Measurements from ENCODE around the gene NPEPL1. TPM values are rescaled to one million over a fixed set of nuclear protein-coding genes. Genes with fewer than 3 reads are reported as not detected.
"Not testable (repeated sequence)": the region's sequence is repeated elsewhere in the genome, so short reads cannot be mapped to it uniquely, and the experiment has no call there.

NPEPL1 gene
- polyA plus RNA-seq, 5 donors, result 26.0 to 41.7 (median 36.8) TPM

DNA sequence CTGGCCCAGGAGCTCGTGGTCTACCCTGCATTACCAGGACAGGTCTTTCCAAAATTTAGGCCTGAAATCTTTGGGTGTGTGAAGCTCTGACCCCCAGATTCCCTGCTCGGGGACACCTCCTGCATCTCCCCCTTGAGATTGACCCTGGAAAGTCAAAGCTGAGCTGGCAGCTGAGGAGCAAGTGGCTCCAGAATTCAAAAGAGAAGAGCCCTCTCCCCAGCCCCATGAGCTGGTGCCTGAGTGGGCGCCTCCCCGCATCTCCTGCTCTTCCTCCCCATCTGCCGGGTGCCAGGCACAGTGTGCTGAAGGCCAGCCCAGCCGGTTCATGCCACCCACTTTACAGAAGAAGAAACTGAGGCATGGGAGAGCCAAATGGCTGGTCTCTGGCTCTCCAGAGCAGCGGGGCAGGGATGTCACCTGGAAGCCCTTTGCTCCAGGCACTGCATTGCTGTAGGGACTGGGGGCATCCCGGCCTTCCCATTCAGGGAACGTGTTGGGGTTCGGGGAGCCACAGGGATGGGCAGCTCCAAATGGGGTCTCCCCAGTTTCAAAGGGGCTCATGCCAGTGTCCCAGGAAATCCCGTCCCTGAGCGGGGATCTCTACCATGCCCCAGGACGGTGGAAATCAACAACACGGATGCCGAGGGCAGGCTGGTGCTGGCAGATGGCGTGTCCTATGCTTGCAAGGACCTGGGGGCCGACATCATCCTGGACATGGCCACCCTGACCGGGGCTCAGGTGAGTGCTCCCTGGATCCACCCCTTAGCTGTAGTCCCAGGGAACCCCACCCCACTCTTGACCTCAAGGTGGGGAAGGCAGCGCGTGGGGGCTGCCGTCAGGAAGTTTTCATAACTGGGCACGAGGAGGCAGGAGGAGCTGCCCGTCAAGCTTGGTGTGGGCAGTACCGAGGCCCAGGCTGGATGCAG, 20.5 kb downstream of the NPEPL1 start:
- DNase-seq, result no peak

- no peak for DNase-seq
Observed at GRCh38 chr20:58713801-58714339, 21.3 kb downstream of the NPEPL1 start.

DNA sequence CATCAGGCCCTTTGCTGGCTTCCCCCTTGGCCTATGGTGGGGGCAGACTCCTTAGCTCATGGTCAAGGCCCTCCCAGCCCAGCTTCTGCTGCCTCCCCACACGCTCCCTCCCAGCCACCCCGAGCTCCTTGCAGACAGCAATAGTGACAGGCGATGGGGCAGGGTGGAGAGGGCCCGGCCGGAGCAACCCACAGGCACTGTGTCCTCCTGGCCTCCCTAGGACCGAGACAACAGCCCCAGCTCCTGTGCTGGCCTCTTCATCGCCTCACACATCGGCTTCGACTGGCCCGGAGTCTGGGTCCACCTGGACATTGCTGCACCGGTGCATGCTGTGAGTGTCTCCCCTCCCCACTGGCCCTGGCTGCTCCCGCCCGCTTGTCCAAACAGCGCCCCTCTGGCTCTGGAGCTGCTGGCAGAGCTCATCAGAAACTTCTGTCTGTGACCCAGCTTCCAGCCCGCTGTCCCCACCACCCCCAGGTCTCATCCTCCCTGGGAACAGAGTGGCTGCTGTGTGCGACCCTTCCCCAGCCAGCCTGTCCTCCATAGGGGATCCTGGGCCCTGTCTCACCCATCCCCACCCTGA, 21.8 kb downstream of the NPEPL1 start:
- DNase-seq, result no peak

DNA sequence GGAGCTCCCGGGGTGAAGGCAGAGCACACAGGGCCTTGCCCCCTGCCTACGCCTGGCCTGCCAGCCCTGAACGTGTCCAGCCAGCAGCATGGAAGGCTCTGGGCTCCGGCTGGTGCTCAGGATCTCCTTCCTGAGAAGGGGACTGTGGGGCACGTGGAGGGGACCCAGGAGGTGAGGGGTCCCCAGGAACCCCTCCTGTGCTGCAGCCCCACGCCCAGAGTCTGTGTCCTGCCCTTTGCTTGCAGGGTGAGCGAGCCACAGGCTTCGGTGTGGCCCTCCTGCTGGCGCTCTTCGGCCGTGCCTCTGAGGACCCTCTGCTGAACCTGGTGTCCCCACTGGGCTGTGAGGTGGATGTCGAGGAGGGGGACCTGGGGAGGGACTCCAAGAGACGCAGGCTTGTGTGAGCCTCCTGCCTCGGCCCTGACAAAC, 22.3 kb downstream of the NPEPL1 start:
- DNase-seq, result no peak

DNA sequence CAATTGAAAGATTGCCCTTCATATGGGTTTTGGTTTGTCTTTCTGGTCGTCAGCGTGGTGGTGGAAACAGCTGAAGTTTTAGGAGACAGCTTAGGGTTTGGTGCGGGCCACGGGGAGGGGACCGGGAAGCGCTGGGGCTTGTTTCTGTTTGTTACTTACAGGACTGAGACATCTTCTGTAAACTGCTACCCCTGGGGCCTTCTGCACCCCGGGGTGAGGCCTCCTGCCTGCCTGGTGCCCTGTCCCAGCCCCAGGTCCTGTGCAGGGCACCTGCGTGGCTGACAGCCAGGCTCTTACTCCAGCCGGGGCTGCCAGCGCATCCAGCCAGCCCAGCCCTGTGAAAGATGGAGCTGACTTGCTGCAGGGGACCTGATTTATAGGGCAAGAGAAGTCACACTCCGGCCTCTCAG, 22.8 kb downstream of the NPEPL1 start:
- DNase-seq, result no peak

GRCh38 chr20:58715801-58716475, 23.3 kb downstream of the NPEPL1 start:
- DNase-seq, result no peak

DNA sequence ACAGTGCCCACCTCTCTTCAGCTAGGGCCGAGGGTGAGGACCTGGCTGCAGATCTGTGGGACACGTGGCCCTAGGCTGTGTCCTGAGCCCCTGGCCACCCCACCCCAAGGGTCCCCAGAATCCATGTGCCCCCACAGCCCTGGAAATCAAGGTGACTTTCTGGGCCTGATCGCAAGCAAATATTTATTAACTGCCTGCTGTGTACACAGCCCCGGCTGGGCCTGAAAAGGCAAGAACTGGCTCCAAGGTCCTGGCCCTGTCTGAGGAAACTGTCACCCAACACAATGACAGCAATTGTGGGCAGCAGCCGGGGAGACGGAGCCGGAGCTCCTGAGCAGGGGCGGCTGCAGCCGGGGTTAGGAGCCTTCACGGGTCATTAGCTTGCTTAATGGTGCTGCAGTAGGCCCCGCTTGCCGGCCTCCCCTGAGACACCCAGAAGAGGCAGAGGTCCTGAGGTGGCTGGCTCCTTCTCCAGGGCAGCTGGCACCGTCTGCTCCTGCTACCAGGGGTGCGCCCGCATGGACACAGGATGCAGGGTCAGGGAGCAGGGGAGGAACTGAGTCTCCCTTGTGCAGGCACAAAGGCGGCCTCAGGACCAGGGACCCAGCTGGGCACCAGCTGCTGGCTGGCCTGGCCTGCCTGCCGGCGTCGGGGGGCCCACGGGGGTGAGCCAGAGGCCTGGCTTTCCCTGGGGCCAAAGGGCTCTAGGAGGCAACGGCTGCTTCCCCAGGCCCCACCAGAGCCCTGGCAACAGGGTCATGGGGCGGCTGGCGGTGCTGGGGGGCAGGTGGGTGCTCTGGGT, 24.1 kb downstream of the NPEPL1 start:
- no peak for DNase-seq

DNA sequence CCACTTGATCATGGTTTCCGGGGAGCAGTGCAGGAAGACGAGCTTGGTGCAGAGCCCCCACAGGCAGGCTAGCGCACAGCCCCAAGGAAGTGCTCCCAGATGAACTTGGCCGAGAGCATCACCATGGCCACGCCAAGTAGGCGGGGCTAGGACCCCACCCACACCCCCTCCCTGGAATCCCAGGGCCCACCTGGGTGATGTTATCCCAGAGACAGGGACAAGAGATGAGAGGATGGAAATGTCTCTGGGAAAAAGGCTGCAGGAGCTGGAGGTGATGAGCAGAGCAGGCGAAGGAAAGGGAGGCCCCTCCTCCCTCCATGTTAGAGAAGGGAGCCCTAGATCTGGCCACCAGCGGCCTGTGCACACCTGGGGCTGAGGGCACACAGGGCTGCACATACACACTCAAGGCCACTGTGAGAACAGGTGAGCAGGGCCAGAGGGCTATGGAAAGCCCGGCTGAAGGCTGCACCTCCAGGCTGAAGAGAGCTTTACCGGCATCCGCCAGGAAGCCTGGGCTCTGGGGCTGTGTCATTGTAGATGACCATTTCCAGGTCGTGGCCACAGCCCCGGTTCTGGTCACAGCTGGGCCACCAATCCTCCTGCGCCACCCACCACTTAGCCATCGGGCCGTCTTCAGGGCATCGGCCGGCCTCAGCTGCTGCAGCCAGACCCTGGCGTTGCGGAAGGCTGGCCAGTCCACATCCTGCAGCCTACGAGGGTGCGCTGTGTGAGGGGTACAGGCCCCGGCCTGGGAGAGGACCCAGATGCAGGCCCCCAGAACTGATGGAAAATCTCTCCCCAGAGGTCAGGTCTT, 24.9 kb downstream of the NPEPL1 start:
- DNase-seq, result no peak

- DNase-seq, result no peak
Observed at GRCh38 chr20:58718121-58718563, 25.5 kb downstream of the NPEPL1 start.

- DNase-seq, result no peak
Observed at GRCh38 chr20:58718729-58719128, 26.1 kb downstream of the NPEPL1 start.

DNA sequence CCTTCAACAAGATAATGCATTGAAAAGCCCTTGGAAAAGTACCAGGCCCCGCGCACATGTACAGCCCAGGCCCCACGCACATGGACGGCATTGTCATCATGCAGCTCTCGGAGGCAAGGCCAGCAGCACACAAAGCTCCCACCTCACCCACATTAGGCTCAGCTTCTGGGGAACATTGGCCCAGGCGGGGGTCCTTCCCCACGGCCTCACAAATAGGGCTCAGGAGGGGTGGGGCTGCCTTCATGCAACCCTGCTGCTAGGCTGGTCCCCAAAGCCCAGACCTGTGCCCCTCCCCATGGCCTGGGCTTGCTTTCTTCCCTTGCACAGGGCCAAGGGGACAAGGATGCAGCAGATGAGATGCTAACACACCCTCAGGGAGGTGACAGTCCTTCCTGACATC, 26.7 kb downstream of the NPEPL1 start:
- DNase-seq, result no peak

GRCh38 chr20:58719971-58720371, 27.4 kb downstream of the NPEPL1 start:
- DNase-seq, result no peak

DNA sequence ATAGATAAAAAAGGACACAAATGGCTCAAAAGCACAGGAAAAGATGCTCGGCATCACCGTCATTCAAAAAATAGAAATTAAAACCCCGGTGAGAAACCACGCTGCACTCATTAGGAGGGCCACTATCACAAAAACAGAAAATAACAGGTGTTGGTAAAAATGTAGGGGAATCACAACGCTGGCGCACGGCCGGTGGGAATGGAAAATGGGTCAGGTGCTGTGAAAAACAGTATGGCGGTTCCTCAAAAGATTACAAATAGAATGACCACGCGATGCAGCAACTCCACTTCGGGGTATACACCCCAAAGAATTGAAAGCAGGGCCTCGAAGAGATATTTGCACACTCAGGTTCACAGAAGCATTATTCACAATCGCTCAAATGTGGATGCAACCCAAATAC, 28.3 kb downstream of the NPEPL1 start:
- DNase-seq, result no peak

- no peak for DNase-seq
Observed at GRCh38 chr20:58721951-58722778, 29.6 kb downstream of the NPEPL1 start.

DNA sequence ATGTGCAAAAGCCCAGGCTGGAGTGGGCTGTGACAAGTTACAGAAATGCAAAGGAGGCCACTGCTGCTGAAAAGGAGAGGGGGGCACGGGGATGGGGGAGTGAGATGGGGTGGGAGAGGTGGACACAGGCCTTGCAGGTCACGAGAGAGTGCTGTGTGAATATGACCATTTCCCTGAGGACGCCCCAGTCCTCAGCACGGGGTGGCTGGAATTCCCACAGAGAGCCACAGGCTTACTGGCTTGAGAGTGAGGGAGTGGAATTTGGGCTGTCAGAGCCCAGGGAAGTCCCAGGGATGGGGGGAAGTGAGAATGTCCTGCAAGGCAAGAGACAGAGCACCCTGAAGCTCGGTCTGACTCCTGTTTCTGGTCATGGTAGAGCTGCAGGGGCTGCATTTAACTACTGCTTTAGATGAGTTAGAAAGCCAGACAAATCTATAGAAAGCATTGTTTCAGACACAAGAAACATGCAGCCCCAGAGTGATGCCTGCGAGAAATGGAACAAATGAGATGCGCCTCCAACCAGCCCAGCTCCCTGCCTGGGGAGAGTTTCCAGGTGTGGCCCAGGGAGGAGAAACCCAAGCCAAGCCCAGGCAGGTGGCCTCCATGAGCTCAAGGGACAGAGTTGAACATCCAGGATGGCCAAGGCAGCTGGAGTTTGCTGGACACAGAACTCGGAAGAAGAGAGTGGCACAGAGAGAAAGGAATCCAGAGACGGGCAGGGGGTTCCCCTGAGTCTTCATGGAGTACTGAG, 30.5 kb downstream of the NPEPL1 start:
- no peak for DNase-seq

DNA sequence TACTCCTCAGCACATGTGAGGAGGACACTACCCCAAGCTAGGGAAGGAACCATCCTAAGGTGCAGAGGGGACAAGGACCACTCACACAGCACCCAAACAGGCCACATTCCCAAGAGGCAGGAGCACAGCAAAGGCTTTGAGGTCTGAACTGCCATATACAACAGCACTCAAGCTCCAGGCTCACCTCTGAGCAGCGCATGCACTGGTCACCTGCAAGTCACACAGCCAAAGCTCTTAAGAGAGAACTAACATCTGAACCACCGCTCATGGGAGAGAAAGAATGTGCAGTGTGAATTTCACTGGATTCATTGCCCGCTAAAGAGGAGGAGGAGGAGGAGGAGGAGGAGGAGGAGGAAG, 31.0 kb downstream of the NPEPL1 start:
- DNase-seq, result no peak

DNA sequence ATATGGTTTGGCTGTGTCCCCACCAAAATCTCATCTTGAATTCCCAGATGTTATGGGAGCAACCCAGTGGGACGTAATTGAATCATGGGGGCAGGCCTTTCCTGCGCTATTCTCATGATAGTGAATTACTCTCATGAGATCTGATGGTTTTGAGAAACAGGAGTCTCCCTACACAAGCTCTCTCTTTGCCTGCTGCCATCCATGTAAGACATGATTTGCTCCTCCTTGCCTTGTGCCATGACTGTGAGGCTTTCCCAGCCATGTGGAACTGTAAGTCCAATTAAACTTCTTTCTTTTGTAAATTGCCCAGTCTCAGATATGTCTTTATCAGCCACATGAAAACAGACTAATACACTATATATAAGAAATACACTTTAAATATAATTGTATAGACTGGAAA, 33.6 kb downstream of the NPEPL1 start:
- DNase-seq, result not testable (repeated sequence)

- DNase-seq, result no peak
Observed at GRCh38 chr20:58731192-58731591, 38.6 kb downstream of the NPEPL1 start.

DNA sequence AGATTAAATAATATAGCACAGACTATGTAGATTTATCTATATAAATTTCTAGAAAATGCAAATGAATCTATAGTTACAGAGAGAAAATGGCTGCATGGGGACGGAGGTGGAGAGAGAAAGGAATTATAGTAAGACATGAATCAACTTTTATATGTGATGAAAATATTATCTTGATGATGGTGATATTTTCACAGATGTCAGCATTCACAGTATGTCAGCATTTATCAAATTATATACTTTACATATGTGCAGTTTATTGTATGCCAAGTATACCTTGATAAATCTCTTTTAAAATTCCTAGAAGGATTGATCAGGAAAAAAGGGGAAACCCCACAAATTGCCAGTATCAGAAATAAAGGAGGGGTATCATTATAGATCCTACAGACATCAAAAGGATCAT, 44.6 kb downstream of the NPEPL1 start:
- DNase-seq, result no peak

Measured in right lung (tissue), 5 donors.